ENCODE measurements around the gene MRPL34. TPM values are rescaled to one million over a fixed set of nuclear protein-coding genes. Genes with fewer than 3 reads are reported as not detected.
A peak's percentile ranks its signal among the peaks of the same experiment; 100 is the strongest.

MRPL34 gene
- total RNA-seq, 6 experiments from 2014 or later: 63.5 to 363 (median 122) TPM

GRCh38 chr19:17275441-17276175, 30.1 kb upstream of the MRPL34 start:
- WGBS (ENCODE audit: insufficient coverage, low coverage, low lambda C conversion rate, missing lambda C conversion rate): 89% methylated on average over 12 of the region's 19 CpGs
- ATAC-seq: no peak
- TF ChIP-seq CTCF (IDR thresholded peaks at IDR 0.05): no peak
- TF ChIP-seq POLR2A (IDR thresholded peaks at IDR 0.05): no peak
- no peak overlapping the region for H3K4me3 ChIP-seq
- H3K36me3 ChIP-seq: peaks cover 0 to 33% (median 4%) of the 10 kb centered on the region in 4 donors
- H3K4me1 ChIP-seq: no peaks in the 10 kb centered on the region
- no peaks in the 10 kb centered on the region for H3K27me3 ChIP-seq
- intact Hi-C loops (cut with DNase I): no loop called here
- no peaks in the 10 kb centered on the region for H3K9me3 ChIP-seq
- DNase-seq: no peak
- H3K27ac ChIP-seq: no peak overlapping the region

GRCh38 chr19:17279436-17279835, 26.2 kb upstream of the MRPL34 start:
- WGBS (ENCODE audit: insufficient coverage, low coverage, low lambda C conversion rate, missing lambda C conversion rate): 71% methylated on average over 3 of the region's 3 CpGs
- DNase-seq (no peak), ATAC-seq (no peak)
- H3K4me3 ChIP-seq: no peak overlapping the region
- intact Hi-C loops (cut with DNase I): no loop called here
- peaks cover 0 to 14% (median 6%) of the 10 kb centered on the region in 4 donors for H3K4me1 ChIP-seq
- no peak for TF ChIP-seq CTCF (IDR thresholded peaks at IDR 0.05)
- TF ChIP-seq POLR2A (IDR thresholded peaks at IDR 0.05): no peak
- peaks cover 0 to 16% (median 0%) of the 10 kb centered on the region in 4 donors for H3K36me3 ChIP-seq
- H3K27ac ChIP-seq: no peak overlapping the region
- no peaks in the 10 kb centered on the region for H3K27me3 ChIP-seq
- no peaks in the 10 kb centered on the region for H3K9me3 ChIP-seq

- peaks cover 0 to 14% (median 6%) of the 10 kb centered on the region in 4 donors for H3K4me1 ChIP-seq
- no peak within 1 kb of the TSS for H3K27ac ChIP-seq
- intact Hi-C loops (cut with DNase I): loop anchor here (5.0 to 10.0 kb wide), 2 partner anchors 214 to 217 kb away; no protein-coding TSS in a partner anchor
- TF ChIP-seq POLR2A (IDR thresholded peaks at IDR 0.05) (no peak), CTCF (IDR thresholded peaks at IDR 0.05) (no peak)
- 33% methylated on average over 5 of the region's 75 CpGs for WGBS (ENCODE audit: insufficient coverage, low coverage, low lambda C conversion rate, missing lambda C conversion rate)
- DNase-seq: peak; percentile 44 to 63 (median 50)
- H3K9me3 ChIP-seq: no peaks in the 10 kb centered on the region
- H3K4me3 ChIP-seq: peak within 1 kb of the TSS; percentile 14 to 38 (median 25)
- peak in 3 of 4 donors; percentile 13 to 15 (median 14) for ATAC-seq
- H3K36me3 ChIP-seq: peaks cover 0 to 6% (median 0%) of the 10 kb centered on the region in 4 donors
- no peaks in the 10 kb centered on the region for H3K27me3 ChIP-seq
Measured at GRCh38 chr19:17281391-17282304, 24.0 kb upstream of the MRPL34 start, which contains the start of gene ANKLE1. Gene ANKLE1 (plus strand): TSS chr19:17281901. CDS start chr19:17281921, 20 bp downstream.

GRCh38 chr19:17282488-17283125, 23.1 kb upstream of the MRPL34 start:
- peak overlapping the region in 2 of 3 donors; percentile 25 to 38 for H3K4me3 ChIP-seq
- intact Hi-C loops (cut with DNase I): loop anchor here (5.0 to 10.0 kb wide), 2 partner anchors 215 to 218 kb away; no protein-coding TSS in a partner anchor
- TF ChIP-seq CTCF (IDR thresholded peaks at IDR 0.05) (peak; percentile 93 to 99 (median 94)), POLR2A (IDR thresholded peaks at IDR 0.05) (no peak)
- 16% methylated on average over 5 of the region's 45 CpGs for WGBS (ENCODE audit: insufficient coverage, low coverage, low lambda C conversion rate, missing lambda C conversion rate)
- no peak overlapping the region for H3K27ac ChIP-seq
- no peaks in the 10 kb centered on the region for H3K27me3 ChIP-seq
- DNase-seq (peak; percentile 86 to 89 (median 86)), ATAC-seq (peak; percentile 97 to 100 (median 98))
- peaks cover 0 to 14% (median 6%) of the 10 kb centered on the region in 4 donors for H3K4me1 ChIP-seq
- H3K36me3 ChIP-seq: peaks cover 0 to 2% (median 0%) of the 10 kb centered on the region in 4 donors
- H3K9me3 ChIP-seq: no peaks in the 10 kb centered on the region

All from right lobe of liver (tissue), 6 donors.